Liver (tissue), 9 donors: ENCODE measurements around the gene CUX1. TPM values are rescaled to one million over a fixed set of nuclear protein-coding genes. Genes with fewer than 3 reads are reported as not detected.

Experiments
- DNase-seq: peaks from one replicate; pipeline ENCODE4 v3.0.0-alpha.2; 2017; ENCODE audit warnings: low spot score
- H3K27ac ChIP-seq, 2 donors: one replicate each; pipeline ENCODE4 v1.7.0; 2013; ENCODE audit warnings: inconsistent platforms in 2 of 2, low read length in 2 of 2, control low read depth in 1 of 2, low read depth in 1 of 2, mild to moderate bottlenecking in 1 of 2
- H3K27me3 ChIP-seq, 4 donors: one replicate each; pipeline versions ENCODE4 v1.6.1 to v1.7.0; 2013; ENCODE audit warnings: low read length in 3 of 4, inconsistent platforms in 1 of 4, mild to moderate bottlenecking in 1 of 4, moderate library complexity in 1 of 4; ENCODE audit not compliant: control insufficient read depth in 4 of 4, insufficient read depth in 4 of 4
- H3K36me3 ChIP-seq, 4 donors: one replicate each; pipeline versions ENCODE4 v1.6.1 to v1.7.0; 2013; ENCODE audit warnings: low read length in 3 of 4, mild to moderate bottlenecking in 3 of 4, low read depth in 1 of 4, moderate library complexity in 1 of 4; ENCODE audit not compliant: control insufficient read depth in 4 of 4, insufficient read depth in 3 of 4
- H3K4me1 ChIP-seq, 4 donors: one replicate each; pipeline versions ENCODE4 v1.6.1 to v1.7.0; 2013; ENCODE audit warnings: low read length in 3 of 4, mild to moderate bottlenecking in 3 of 4, moderate library complexity in 1 of 4; ENCODE audit not compliant: control insufficient read depth in 4 of 4, insufficient read depth in 4 of 4
- H3K4me3 ChIP-seq, 3 donors: one replicate each; pipeline versions ENCODE4 v1.6.1 to v1.7.0; 2013; ENCODE audit warnings: low read length in 3 of 3, control low read depth in 1 of 3, low read depth in 1 of 3, mild to moderate bottlenecking in 1 of 3
- H3K9ac ChIP-seq, 2 donors: one replicate each; pipeline ENCODE4 v1.7.0; 2013; ENCODE audit warnings: low read length in 2 of 2, mild to moderate bottlenecking in 2 of 2, moderate library complexity in 2 of 2, control low read depth in 1 of 2, low read depth in 1 of 2
- H3K9me3 ChIP-seq, 4 donors: one replicate each; pipeline versions ENCODE4 v1.6.1 to v1.7.0; 2013; ENCODE audit warnings: low read length in 3 of 4; ENCODE audit not compliant: control insufficient read depth in 4 of 4
- ATF3 ChIP-seq: IDR thresholded peaks from 2 replicates; pipeline ENCODE4 v1.6.1; 2016; ENCODE audit warnings: antibody characterized with exemption
- EGR1 ChIP-seq, 2 donors: IDR thresholded peaks; 2 replicates each; pipeline ENCODE4 v1.6.1; 2016 to 2018; ENCODE audit warnings: antibody characterized with exemption in 2 of 2, low read depth in 2 of 2
- FOXA1 ChIP-seq: IDR thresholded peaks from 2 replicates; pipeline ENCODE4 v1.6.1; 2016; ENCODE audit warnings: antibody characterized with exemption
- FOXA2 ChIP-seq: IDR thresholded peaks from 2 replicates; pipeline ENCODE4 v1.6.1; 2016; ENCODE audit warnings: antibody characterized with exemption
- GABPA ChIP-seq, 2 donors: IDR thresholded peaks in 1 of 2; conservative IDR thresholded peaks in 1 of 2; 2 replicates each; pipeline ENCODE4 v1.6.1; 2016; ENCODE audit warnings: antibody characterized with exemption in 2 of 2, mild to moderate bottlenecking in 1 of 2, moderate library complexity in 1 of 2
- HNF4A ChIP-seq, 2 donors: conservative IDR thresholded peaks; 2 replicates each; pipeline ENCODE4 v1.6.1; 2016; ENCODE audit warnings: antibody characterized with exemption in 2 of 2, mild to moderate bottlenecking in 2 of 2
- HNF4G ChIP-seq: IDR thresholded peaks from 2 replicates; pipeline ENCODE4 v1.6.1; 2016; ENCODE audit warnings: antibody characterized with exemption
- JUND ChIP-seq, 2 donors: IDR thresholded peaks; 2 replicates each; pipeline ENCODE4 v1.6.1; 2016; ENCODE audit warnings: antibody characterized with exemption in 2 of 2
- NR2F2 ChIP-seq: IDR thresholded peaks from 2 replicates; pipeline ENCODE4 v1.6.1; 2016; ENCODE audit warnings: antibody characterized with exemption
- RAD21 ChIP-seq, 2 donors: IDR thresholded peaks; 2 replicates each; pipeline ENCODE4 v1.6.1; 2016; ENCODE audit warnings: antibody characterized with exemption in 2 of 2, mild to moderate bottlenecking in 2 of 2
- RXRA ChIP-seq, 2 donors: IDR thresholded peaks; 2 replicates each; pipeline ENCODE4 v1.6.1; 2017 to 2018; ENCODE audit warnings: antibody characterized with exemption in 2 of 2, mild to moderate bottlenecking in 1 of 2
- SP1 ChIP-seq: IDR thresholded peaks from 2 replicates; pipeline ENCODE4 v1.6.1; 2018; ENCODE audit warnings: antibody characterized with exemption, mild to moderate bottlenecking
- TAF1 ChIP-seq: conservative IDR thresholded peaks from 2 replicates; pipeline ENCODE4 v1.6.1; 2016; ENCODE audit warnings: antibody characterized with exemption, mild to moderate bottlenecking
- YY1 ChIP-seq: IDR thresholded peaks from 2 replicates; pipeline ENCODE4 v1.6.1; 2016; ENCODE audit warnings: antibody characterized with exemption, mild to moderate bottlenecking
- ZBTB33 ChIP-seq: IDR thresholded peaks from 2 replicates; pipeline ENCODE4 v1.6.1; 2016; ENCODE audit warnings: antibody characterized with exemption
- WGBS: extraction: QIAGEN DNeasy Blood & Tissue Kit; methylation state at CpG from one replicate; pipeline ENCODE4 v1.1.7; 2013; 5-methylcytosine and 5-hydroxymethylcytosine counted together
- polyA plus RNA-seq, 2 donors: library from polyadenylated mRNA; stranded (reverse) in 1 of 2; unstranded in 1 of 2; fragments of 200-250 nt in 1 of 2; fragments of >200 nt in 1 of 2; fragmentation: Nextera tagmentation in 1 of 2; extraction: Ambion mirVana in 1 of 2; gene quantifications; one replicate each; pipeline versions ENCODE4 v1.2.1 to v1.2.3, GENCODE V29; 2013 to 2015
- total RNA-seq, 2 donors: library from RNA; depleted of rRNA; stranded (reverse); fragments of >200 nt; gene quantifications; one replicate each; pipeline ENCODE4 v1.2.3, GENCODE V29; 2014
- TF ChIP-seq, protein P1 (sequence below): fragments of 150-350 bp; IDR thresholded peaks from 2 replicates; pipeline ENCODE4 v1.5.1; 2017; ENCODE audit warnings: improper control_type of control experiment, low read depth, low read length; ENCODE audit not compliant: missing input control
- TF ChIP-seq, protein P2 (sequence below): IDR thresholded peaks from 2 replicates; pipeline ENCODE4 v1.6.1; 2016; ENCODE audit warnings: antibody characterized with exemption, mild to moderate bottlenecking
- TF ChIP-seq, protein P3 (sequence below): IDR thresholded peaks from 2 replicates; pipeline ENCODE4 v1.6.1; 2016; ENCODE audit warnings: antibody characterized with exemption
- donor health status: healthy.
- donor health status: healthy.
- donor health status: healthy.
- donor health status: healthy.
- donor health status: healthy.

CUX1 gene
- total and polyA plus RNA-seq, 4 donors, result 18.6 to 40.6 (median 21.4) TPM

DNA sequence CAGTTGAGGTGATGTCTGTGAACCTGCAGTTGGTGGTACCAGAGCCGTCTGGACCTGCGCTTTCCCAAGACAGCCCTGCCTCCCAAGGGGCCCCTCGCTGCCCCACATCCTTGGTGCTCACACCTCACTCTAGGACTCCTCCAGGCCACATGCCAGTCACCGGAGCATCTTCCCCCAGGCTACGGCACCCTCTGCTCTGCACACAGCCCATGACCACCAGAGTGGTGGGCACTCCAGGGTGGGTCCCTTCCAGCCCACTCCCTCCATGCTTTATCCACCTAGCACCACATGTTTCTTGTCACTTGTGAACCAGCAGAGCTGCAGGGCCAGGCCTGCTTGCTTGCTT lies 285.6 kb downstream of the CUX1 start:
- Histone ChIP-seq H3K27me3 (no peaks in the 10 kb centered on the region), H3K27ac (no peak overlapping the region), H3K9ac (no peak overlapping the region), H3K4me1 (no peaks in the 10 kb centered on the region), H3K9me3 (no peaks in the 10 kb centered on the region), H3K4me3 (no peak overlapping the region), H3K36me3 (peaks cover 0 to 26% (median 10%) of the 10 kb centered on the region in 4 donors)
- DNase-seq, result no peak
- WGBS, result 82% methylated on average over 5 of the region's 5 CpGs
- TF ChIP-seq TAF1 (no peak), HNF4A (conservative IDR thresholded peaks at IDR 0.05) (no peak), GABPA (IDR thresholded peaks at IDR 0.05 in 1 of 2, conservative IDR thresholded peaks at IDR 0.05 in 1 of 2) (no peak), EGR1 (IDR thresholded peaks at IDR 0.05; ENCODE audit: low read depth in 2 of 2) (no peak), RXRA (IDR thresholded peaks at IDR 0.05) (no peak), SP1 (no peak), ATF3 (no peak), ZBTB33 (no peak), NR2F2 (no peak), FOXA2 (no peak), HNF4G (no peak), RAD21 (IDR thresholded peaks at IDR 0.05) (no peak), JUND (IDR thresholded peaks at IDR 0.05) (no peak), FOXA1 (no peak), YY1 (no peak)
- TF ChIP-seq, protein P1, sequence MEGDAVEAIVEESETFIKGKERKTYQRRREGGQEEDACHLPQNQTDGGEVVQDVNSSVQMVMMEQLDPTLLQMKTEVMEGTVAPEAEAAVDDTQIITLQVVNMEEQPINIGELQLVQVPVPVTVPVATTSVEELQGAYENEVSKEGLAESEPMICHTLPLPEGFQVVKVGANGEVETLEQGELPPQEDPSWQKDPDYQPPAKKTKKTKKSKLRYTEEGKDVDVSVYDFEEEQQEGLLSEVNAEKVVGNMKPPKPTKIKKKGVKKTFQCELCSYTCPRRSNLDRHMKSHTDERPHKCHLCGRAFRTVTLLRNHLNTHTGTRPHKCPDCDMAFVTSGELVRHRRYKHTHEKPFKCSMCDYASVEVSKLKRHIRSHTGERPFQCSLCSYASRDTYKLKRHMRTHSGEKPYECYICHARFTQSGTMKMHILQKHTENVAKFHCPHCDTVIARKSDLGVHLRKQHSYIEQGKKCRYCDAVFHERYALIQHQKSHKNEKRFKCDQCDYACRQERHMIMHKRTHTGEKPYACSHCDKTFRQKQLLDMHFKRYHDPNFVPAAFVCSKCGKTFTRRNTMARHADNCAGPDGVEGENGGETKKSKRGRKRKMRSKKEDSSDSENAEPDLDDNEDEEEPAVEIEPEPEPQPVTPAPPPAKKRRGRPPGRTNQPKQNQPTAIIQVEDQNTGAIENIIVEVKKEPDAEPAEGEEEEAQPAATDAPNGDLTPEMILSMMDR, result no peak
- TF ChIP-seq, protein P2, sequence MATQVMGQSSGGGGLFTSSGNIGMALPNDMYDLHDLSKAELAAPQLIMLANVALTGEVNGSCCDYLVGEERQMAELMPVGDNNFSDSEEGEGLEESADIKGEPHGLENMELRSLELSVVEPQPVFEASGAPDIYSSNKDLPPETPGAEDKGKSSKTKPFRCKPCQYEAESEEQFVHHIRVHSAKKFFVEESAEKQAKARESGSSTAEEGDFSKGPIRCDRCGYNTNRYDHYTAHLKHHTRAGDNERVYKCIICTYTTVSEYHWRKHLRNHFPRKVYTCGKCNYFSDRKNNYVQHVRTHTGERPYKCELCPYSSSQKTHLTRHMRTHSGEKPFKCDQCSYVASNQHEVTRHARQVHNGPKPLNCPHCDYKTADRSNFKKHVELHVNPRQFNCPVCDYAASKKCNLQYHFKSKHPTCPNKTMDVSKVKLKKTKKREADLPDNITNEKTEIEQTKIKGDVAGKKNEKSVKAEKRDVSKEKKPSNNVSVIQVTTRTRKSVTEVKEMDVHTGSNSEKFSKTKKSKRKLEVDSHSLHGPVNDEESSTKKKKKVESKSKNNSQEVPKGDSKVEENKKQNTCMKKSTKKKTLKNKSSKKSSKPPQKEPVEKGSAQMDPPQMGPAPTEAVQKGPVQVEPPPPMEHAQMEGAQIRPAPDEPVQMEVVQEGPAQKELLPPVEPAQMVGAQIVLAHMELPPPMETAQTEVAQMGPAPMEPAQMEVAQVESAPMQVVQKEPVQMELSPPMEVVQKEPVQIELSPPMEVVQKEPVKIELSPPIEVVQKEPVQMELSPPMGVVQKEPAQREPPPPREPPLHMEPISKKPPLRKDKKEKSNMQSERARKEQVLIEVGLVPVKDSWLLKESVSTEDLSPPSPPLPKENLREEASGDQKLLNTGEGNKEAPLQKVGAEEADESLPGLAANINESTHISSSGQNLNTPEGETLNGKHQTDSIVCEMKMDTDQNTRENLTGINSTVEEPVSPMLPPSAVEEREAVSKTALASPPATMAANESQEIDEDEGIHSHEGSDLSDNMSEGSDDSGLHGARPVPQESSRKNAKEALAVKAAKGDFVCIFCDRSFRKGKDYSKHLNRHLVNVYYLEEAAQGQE, result no peak
- TF ChIP-seq, protein P3, sequence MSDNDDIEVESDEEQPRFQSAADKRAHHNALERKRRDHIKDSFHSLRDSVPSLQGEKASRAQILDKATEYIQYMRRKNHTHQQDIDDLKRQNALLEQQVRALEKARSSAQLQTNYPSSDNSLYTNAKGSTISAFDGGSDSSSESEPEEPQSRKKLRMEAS, result no peak
